H9 (cell line): ENCODE data around the gene AK4. TPM values are rescaled to one million over a fixed set of nuclear protein-coding genes. Genes with fewer than 3 reads are reported as not detected.

Source experiments
- DNase-seq: peaks from one replicate; pipeline ENCODE4 v3.0.0-alpha.2; 2017
- H2AFZ ChIP-seq: one replicate; pipeline ENCODE4 v1.6.1; 2013; ENCODE audit warnings: mild to moderate bottlenecking, low read length, control low read depth, moderate library complexity
- H2AK5ac ChIP-seq: 2 replicates; pipeline ENCODE4 v1.6.1; 2013; ENCODE audit warnings: low read length, control low read depth, mixed read lengths; ENCODE audit not compliant: insufficient read length
- H2BK120ac ChIP-seq: one replicate; pipeline ENCODE4 v1.6.1; 2013; ENCODE audit warnings: low read depth, mild to moderate bottlenecking, low read length, control low read depth, inconsistent platforms; ENCODE audit not compliant: poor library complexity, severe bottlenecking
- H2BK12ac ChIP-seq: 2 replicates; pipeline ENCODE4 v1.6.1; 2013; ENCODE audit warnings: low read length, control low read depth, mixed read lengths, low read depth; ENCODE audit not compliant: insufficient read length
- H2BK15ac ChIP-seq: 2 replicates; pipeline ENCODE4 v1.6.1; 2013; ENCODE audit warnings: low read depth, low read length, control low read depth
- H2BK20ac ChIP-seq: one replicate; pipeline ENCODE4 v1.6.1; 2013; ENCODE audit warnings: low read depth, mild to moderate bottlenecking, low read length, control low read depth, inconsistent platforms; ENCODE audit not compliant: poor library complexity, severe bottlenecking
- H2BK5ac ChIP-seq: 2 replicates; pipeline ENCODE4 v1.6.1; 2013; ENCODE audit warnings: low read length, control low read depth, mixed read lengths; ENCODE audit not compliant: insufficient read length
- H3K14ac ChIP-seq: 2 replicates; pipeline ENCODE4 v1.6.1; 2013; ENCODE audit warnings: low read length, control low read depth; ENCODE audit not compliant: insufficient read depth
- H3K18ac ChIP-seq: 2 replicates; pipeline ENCODE4 v1.6.1; 2013; ENCODE audit warnings: low read depth, mild to moderate bottlenecking, mixed read lengths, low read length, control low read depth; ENCODE audit not compliant: insufficient read length
- H3K23ac ChIP-seq: 2 replicates; pipeline ENCODE4 v1.6.1; 2013; ENCODE audit warnings: low read length, control low read depth, mixed read lengths, low read depth; ENCODE audit not compliant: insufficient read length
- H3K23me2 ChIP-seq: 2 replicates; pipeline ENCODE4 v1.6.1; 2013; ENCODE audit warnings: low read depth, mild to moderate bottlenecking, mixed read lengths, low read length, control low read depth; ENCODE audit not compliant: insufficient read length, poor library complexity, severe bottlenecking
- H3K27ac ChIP-seq: 2 replicates; pipeline ENCODE4 v1.5.1; 2013; ENCODE audit warnings: low read length, control low read depth, mixed read lengths, low read depth; ENCODE audit not compliant: insufficient read length
- H3K27me3 ChIP-seq: 2 replicates; pipeline ENCODE4 v1.6.1; 2013; ENCODE audit warnings: low read length, control low read depth, inconsistent platforms; ENCODE audit not compliant: insufficient read depth
- H3K4ac ChIP-seq: 2 replicates; pipeline ENCODE4 v1.6.1; 2013; ENCODE audit warnings: low read depth, mild to moderate bottlenecking, control low read depth, inconsistent platforms, low read length, moderate library complexity
- H3K4me1 ChIP-seq: 2 replicates; pipeline ENCODE4 v1.6.1; 2013; ENCODE audit warnings: low read length, control low read depth, inconsistent platforms; ENCODE audit not compliant: insufficient read depth
- H3K4me2 ChIP-seq: 2 replicates; pipeline ENCODE4 v1.6.1; 2013; ENCODE audit warnings: low read length, control low read depth, mixed read lengths; ENCODE audit not compliant: insufficient read length, insufficient read depth
- H3K56ac ChIP-seq: 2 replicates; pipeline ENCODE4 v1.6.1; 2013; ENCODE audit warnings: low read depth, mild to moderate bottlenecking, mixed read lengths, low read length, control low read depth; ENCODE audit not compliant: insufficient read length
- H3K79me1 ChIP-seq: 2 replicates; pipeline ENCODE4 v1.6.1; 2013; ENCODE audit warnings: low read depth, mild to moderate bottlenecking, moderate library complexity, low read length, control low read depth, inconsistent platforms; ENCODE audit not compliant: insufficient read depth, poor library complexity, severe bottlenecking
- H3K79me2 ChIP-seq: 2 replicates; pipeline ENCODE4 v1.6.1; 2013; ENCODE audit warnings: low read length, control low read depth, inconsistent platforms; ENCODE audit not compliant: insufficient read depth
- H3K9ac ChIP-seq: 2 replicates; pipeline ENCODE4 v1.6.1; 2013; ENCODE audit warnings: low read length, control low read depth, mixed read lengths; ENCODE audit not compliant: insufficient read length; ENCODE audit errors: extremely low read depth
- H3K9me3 ChIP-seq: one replicate; pipeline ENCODE4 v1.6.1; 2013; ENCODE audit warnings: low read depth, low read length, inconsistent platforms; ENCODE audit not compliant: control insufficient read depth
- H3T11ph ChIP-seq: one replicate; pipeline ENCODE4 v1.6.1; 2013; ENCODE audit warnings: mild to moderate bottlenecking, low read length, control low read depth, inconsistent platforms
- H4K20me1 ChIP-seq: one replicate; pipeline ENCODE4 v1.6.1; 2013; ENCODE audit not compliant: control insufficient read depth, insufficient read length, insufficient read depth
- H4K5ac ChIP-seq: 2 replicates; pipeline ENCODE4 v1.6.1; 2013; ENCODE audit warnings: low read depth, mild to moderate bottlenecking, mixed read lengths, low read length, control low read depth; ENCODE audit not compliant: insufficient read length
- H4K8ac ChIP-seq: replicated peaks from 2 replicates; pipeline ENCODE4 v1.6.1; 2013; ENCODE audit warnings: low read length, control low read depth, mixed read lengths, low read depth; ENCODE audit not compliant: insufficient read length
- H4K91ac ChIP-seq: 2 replicates; pipeline ENCODE4 v1.6.1; 2013; ENCODE audit warnings: low read depth, mild to moderate bottlenecking, moderate library complexity, mixed read lengths, low read length, control low read depth; ENCODE audit not compliant: insufficient read length
- H3K27ac Mint-ChIP-seq, 3 experiments: 2 replicates in 2 of 3; 3 replicates in 1 of 3; pipeline ENCODE4 v1.8.0; 2020 to 2021; ENCODE audit warnings: mixed read lengths in 3 of 3, mild to moderate bottlenecking in 1 of 3, moderate library complexity in 1 of 3
- H3K27me3 Mint-ChIP-seq: 2 replicates; pipeline ENCODE4 v1.8.0; 2021; ENCODE audit warnings: low read depth, mild to moderate bottlenecking, moderate library complexity, mixed read lengths
- H3K36me3 Mint-ChIP-seq, 3 experiments: 2 replicates in 2 of 3; 3 replicates in 1 of 3; pipeline ENCODE4 v1.8.0; 2020 to 2021; ENCODE audit warnings: low read depth in 3 of 3, mixed read lengths in 3 of 3; ENCODE audit not compliant: insufficient read depth in 1 of 3
- H3K4me1 Mint-ChIP-seq, 2 experiments: 2 replicates each; pipeline ENCODE4 v1.8.0; 2020; ENCODE audit warnings: mixed read lengths in 2 of 2
- H3K4me3 Mint-ChIP-seq, 2 experiments: 2 replicates in 1 of 2; 3 replicates in 1 of 2; pipeline ENCODE4 v1.8.0; 2020 to 2021; ENCODE audit warnings: mild to moderate bottlenecking in 2 of 2, mixed read lengths in 2 of 2, moderate library complexity in 1 of 2
- H3K9me3 Mint-ChIP-seq, 2 experiments: 2 replicates in 1 of 2; 3 replicates in 1 of 2; pipeline ENCODE4 v1.8.0; 2020; ENCODE audit warnings: mild to moderate bottlenecking in 2 of 2, mixed read lengths in 2 of 2, moderate library complexity in 1 of 2
- CTCF ChIP-seq: fragments of 200-600 bp; sonication (generic); conservative IDR thresholded peaks from 3 replicates; pipeline ENCODE4 v1.8.0; 2021; ENCODE audit warnings: antibody characterized with exemption, mild to moderate bottlenecking
- whole genome bisulfite sequencing: extraction: QIAGEN DNeasy Blood & Tissue Kit; methylation state at CpG from one replicate; pipeline ENCODE4 v1.1.7; 2013; ENCODE audit warnings: missing lambda C conversion rate, low lambda C conversion rate, mixed read lengths; ENCODE audit not compliant: insufficient read length; ENCODE audit errors: extremely low coverage; 5-methylcytosine and 5-hydroxymethylcytosine counted together
- total RNA-seq: library from RNA; stranded (reverse); gene quantifications from 2 replicates; pipeline ENCODE4 v1.2.1, GENCODE V29; 2021

Gene AK4
- total RNA-seq, 1 experiment from 2014 or later, result 45.6 TPM

- no peak overlapping the region for H3K4ac ChIP-seq
- H2BK15ac ChIP-seq, result no peak overlapping the region
- H3K4me1 ChIP-seq, result no peaks in the 10 kb centered on the region; the same call in 1 of the 2 replicates
- H2AFZ ChIP-seq, result no peak overlapping the region
- no peak overlapping the region for H2AK5ac ChIP-seq
- H3K23ac ChIP-seq, result no peak overlapping the region
- no peak overlapping the region for H3K56ac ChIP-seq
- H3K27ac ChIP-seq, result no peak overlapping the region
- H3K27me3 ChIP-seq, result no peaks in the 10 kb centered on the region
- no peaks in the 10 kb centered on the region for H4K20me1 ChIP-seq
- no peak overlapping the region for H3T11ph ChIP-seq
- H2BK12ac ChIP-seq, result no peak overlapping the region
- Mint-ChIP-seq H3K4me3 (no peak overlapping the region), H3K36me3 (no peaks in the 10 kb centered on the region), H3K27ac (no peak overlapping the region; a peak in 1 of 7 replicates), H3K27me3 (no peaks in the 10 kb centered on the region; the same call in 1 of the 2 replicates), H3K4me1 (no peaks in the 10 kb centered on the region), H3K9me3 (no peaks in the 10 kb centered on the region)
- TF ChIP-seq CTCF, result no peak
- H2BK5ac ChIP-seq, result no peak overlapping the region
- H3K9ac ChIP-seq, result no peak overlapping the region
- H4K91ac ChIP-seq, result no peak overlapping the region
- no peak overlapping the region for H4K8ac ChIP-seq
- no peak overlapping the region for H3K14ac ChIP-seq
- H3K4me2 ChIP-seq, result no peak overlapping the region
- no peak overlapping the region for H3K18ac ChIP-seq
- no peak for DNase-seq
- WGBS, result no CpG with 5 or more reads among the region's 4 CpGs
- H3K23me2 ChIP-seq, result no peaks in the 10 kb centered on the region
- H3K9me3 ChIP-seq, result no peaks in the 10 kb centered on the region
- H3K79me2 ChIP-seq, result no peaks in the 10 kb centered on the region
- no peaks in the 10 kb centered on the region for H3K79me1 ChIP-seq
- H4K5ac ChIP-seq, result no peak overlapping the region
- no peak overlapping the region for H2BK20ac ChIP-seq
- no peak overlapping the region for H2BK120ac ChIP-seq
Measured at GRCh38 chr1:65105596-65105995, 42.4 kb upstream of the AK4 start.
